ENCODE results near the gene NUCKS1. TPM values are rescaled to one million over a fixed set of nuclear protein-coding genes. Genes with fewer than 3 reads are reported as not detected.

NUCKS1 gene
- total and polyA plus RNA-seq, 2 of the 4 experiments (the other 2 are of a cell fraction): 37.9 to 103 TPM

DNA sequence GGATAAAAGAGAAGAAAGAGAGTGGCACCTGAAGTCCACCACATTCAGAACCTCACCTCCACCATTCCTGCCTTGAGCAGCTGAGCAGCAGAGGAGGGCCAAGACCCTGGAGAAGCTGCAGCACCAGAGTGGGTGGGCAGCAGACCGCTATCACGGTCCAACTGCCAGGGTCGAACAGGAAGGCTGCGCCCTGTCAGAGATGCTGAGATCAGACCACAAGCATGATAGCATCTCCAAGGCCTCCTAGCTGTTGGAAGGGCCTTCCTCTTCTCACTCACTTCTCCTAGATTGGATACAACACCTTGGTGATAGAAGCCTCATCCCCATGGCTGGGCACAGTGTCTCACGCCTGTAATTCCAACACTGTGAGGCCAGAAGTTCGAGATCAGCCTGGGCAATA, 57.6 kb downstream of the NUCKS1 start:
- DNase-seq (no peak), ATAC-seq (ENCODE audit: low read depth) (no peak)
- ChIA-PET CTCF (interaction anchor here (1.3 kb wide), 1 partner anchor 34 kb away, joined by 4 read pairs; no protein-coding TSS in a partner anchor), POLR2A (ENCODE audit: unreplicated experiment) (no interaction called here)
- Histone ChIP-seq H3K27ac (ENCODE audit: insufficient read depth, low read length) (no peak overlapping the region), H4K8ac (ENCODE audit: low read depth in 2 of 2, low read length in 2 of 2) (no peak overlapping the region), H2AK9ac (replicated peaks; ENCODE audit: low read depth, low read length, poor library complexity) (no peak overlapping the region), H3K79me1 (ENCODE audit: low read depth in 1 of 2, low read length in 2 of 2) (no peaks in the 10 kb centered on the region), H3K4me3 (ENCODE audit: insufficient read depth, low read depth, low read length) (no peak overlapping the region), H3K4me2 (ENCODE audit: low read depth, low read length) (no peak overlapping the region), H2AFZ (replicated peaks; ENCODE audit: low read length, poor library complexity) (no peak overlapping the region), H2BK20ac (ENCODE audit: low read depth, low read length) (no peak overlapping the region), H3K36me3 (ENCODE audit: control insufficient read depth, insufficient read depth, low read length) (no peaks in the 10 kb centered on the region), H4K5ac (ENCODE audit: low read depth, low read length) (no peak overlapping the region), H2BK15ac (ENCODE audit: low read depth, low read length) (no peak overlapping the region), H2BK5ac (ENCODE audit: low read depth, low read length, poor library complexity, severe bottlenecking) (no peak overlapping the region), H3K9me3 (ENCODE audit: control insufficient read depth, insufficient read depth, low read length) (no peaks in the 10 kb centered on the region), H2BK120ac (ENCODE audit: low read depth, low read length) (no peak overlapping the region), H4K20me1 (ENCODE audit: insufficient read depth, low read length) (no peaks in the 10 kb centered on the region), H2AK5ac (ENCODE audit: low read depth, low read length) (no peak overlapping the region), H3K9ac (ENCODE audit: low read depth, low read length) (no peak overlapping the region), H3K23ac (ENCODE audit: low read depth, low read length) (no peak overlapping the region), H3K9me1 (ENCODE audit: insufficient read depth, low read length) (no peaks in the 10 kb centered on the region), H3K4ac (ENCODE audit: low read depth, low read length) (no peak overlapping the region), H3K27me3 (ENCODE audit: control insufficient read depth, insufficient read depth, low read length) (peaks cover 22% of the 10 kb centered on the region), H3K56ac (ENCODE audit: extremely low read depth, insufficient read depth, low read length) (no peak overlapping the region), H3K14ac (replicated peaks; ENCODE audit: low read depth, low read length) (no peak overlapping the region), H3K4me1 (ENCODE audit: control insufficient read depth, insufficient read depth, low read length) (no peaks in the 10 kb centered on the region), H3K18ac (ENCODE audit: low read depth, low read length) (no peak overlapping the region), H4K91ac (ENCODE audit: insufficient read depth, low read depth, low read length) (no peak overlapping the region)
- dilution Hi-C loops (cut with HindIII; ENCODE audit: low sequenced_read_pairs, unreplicated experiment): no loop called here
- intact Hi-C loops (cut with micrococcal nuclease): no loop called here
- in situ Hi-C loops (cut with MboI; ENCODE audit: low sequenced_read_pairs): no loop called here
- WGBS, 2 experiments (ENCODE audit: extremely low coverage in 2 of 2, insufficient read length in 1 of 2): no CpG with 5 or more reads among the region's 6 CpGs
- no TSS peak for BruUV-seq (replicated peaks)
- TF ChIP-seq MAZ (IDR thresholded peaks at IDR 0.05; ENCODE audit: borderline replicate concordance, low read depth, low read length) (no peak), FOS (IDR thresholded peaks at IDR 0.05; ENCODE audit: low read depth, low read length) (no peak), NFE2L2 (IDR thresholded peaks at IDR 0.05; ENCODE audit: low read depth, low read length) (no peak), ELK1 (IDR thresholded peaks at IDR 0.05; ENCODE audit: borderline replicate concordance, low read depth, low read length) (no peak), RCOR1 (IDR thresholded peaks at IDR 0.05; ENCODE audit: insufficient replicate concordance, low read length) (no peak), SMC3 (IDR thresholded peaks at IDR 0.05; ENCODE audit: low read depth, low read length) (no peak), MXI1 (IDR thresholded peaks at IDR 0.05; ENCODE audit: borderline replicate concordance, low read depth, low read length) (no peak), CTCF (conservative IDR thresholded peaks at IDR 0.05; ENCODE audit: low read depth, low read length) (no peak), RAD21 (IDR thresholded peaks at IDR 0.05; ENCODE audit: low read length) (no peak)

Measured in IMR-90 (cell line).